ENCODE data around the gene BNIPL. TPM values are rescaled to one million over a fixed set of nuclear protein-coding genes. Genes with fewer than 3 reads are reported as not detected.

Gene BNIPL
- total RNA-seq, 1 experiment from 2014 or later: 1.2 TPM

DNA sequence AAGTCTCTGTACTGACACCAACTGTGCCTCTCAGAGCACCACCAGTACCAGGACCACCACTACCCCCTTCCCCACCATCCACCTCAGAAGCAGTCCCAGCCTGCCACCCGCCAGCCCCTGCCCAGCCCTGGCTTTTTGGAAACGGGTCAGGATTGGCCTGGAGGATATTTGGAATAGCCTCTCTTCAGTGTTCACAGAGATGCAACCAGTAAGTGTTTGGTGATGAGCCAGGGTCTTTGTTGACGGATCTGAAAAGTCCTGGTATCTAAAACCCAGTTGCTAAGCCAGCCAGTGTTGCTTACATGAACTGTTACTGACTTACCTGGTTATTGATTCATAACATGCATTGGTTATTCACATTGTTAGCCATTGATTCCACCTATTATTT is 12.3 kb downstream of the BNIPL start:
- no peak overlapping the region for H3K27ac ChIP-seq (ENCODE audit: insufficient read length, low read depth, low read length)
- no peaks in the 10 kb centered on the region for H3K9me3 Mint-ChIP-seq

More for the DNA sequence above, 12.3 kb downstream of the BNIPL start:
- H2BK120ac ChIP-seq (ENCODE audit: low read depth, low read length, poor library complexity, severe bottlenecking): no peak overlapping the region
- no peaks in the 10 kb centered on the region for H3K79me2 ChIP-seq (ENCODE audit: insufficient read depth, low read length)
- H3K4me3 Mint-ChIP-seq: peak overlapping the region; percentile 95 to 98
- H3K23me2 ChIP-seq (ENCODE audit: insufficient read length, low read depth, low read length, poor library complexity, severe bottlenecking): peaks cover 4% of the 10 kb centered on the region
- H3K27me3 ChIP-seq (ENCODE audit: insufficient read depth, low read length): no peaks in the 10 kb centered on the region
- no peak for DNase-seq
- H4K5ac ChIP-seq (ENCODE audit: insufficient read length, low read depth, low read length): no peak overlapping the region
- H4K91ac ChIP-seq (ENCODE audit: insufficient read length, low read depth, low read length): no peak overlapping the region
- H3K14ac ChIP-seq (ENCODE audit: insufficient read depth, low read length): no peak overlapping the region
- WGBS (ENCODE audit: extremely low coverage, insufficient read length, low lambda C conversion rate): no CpG with 5 or more reads among the region's 3 CpGs
- TF ChIP-seq, protein P1, sequence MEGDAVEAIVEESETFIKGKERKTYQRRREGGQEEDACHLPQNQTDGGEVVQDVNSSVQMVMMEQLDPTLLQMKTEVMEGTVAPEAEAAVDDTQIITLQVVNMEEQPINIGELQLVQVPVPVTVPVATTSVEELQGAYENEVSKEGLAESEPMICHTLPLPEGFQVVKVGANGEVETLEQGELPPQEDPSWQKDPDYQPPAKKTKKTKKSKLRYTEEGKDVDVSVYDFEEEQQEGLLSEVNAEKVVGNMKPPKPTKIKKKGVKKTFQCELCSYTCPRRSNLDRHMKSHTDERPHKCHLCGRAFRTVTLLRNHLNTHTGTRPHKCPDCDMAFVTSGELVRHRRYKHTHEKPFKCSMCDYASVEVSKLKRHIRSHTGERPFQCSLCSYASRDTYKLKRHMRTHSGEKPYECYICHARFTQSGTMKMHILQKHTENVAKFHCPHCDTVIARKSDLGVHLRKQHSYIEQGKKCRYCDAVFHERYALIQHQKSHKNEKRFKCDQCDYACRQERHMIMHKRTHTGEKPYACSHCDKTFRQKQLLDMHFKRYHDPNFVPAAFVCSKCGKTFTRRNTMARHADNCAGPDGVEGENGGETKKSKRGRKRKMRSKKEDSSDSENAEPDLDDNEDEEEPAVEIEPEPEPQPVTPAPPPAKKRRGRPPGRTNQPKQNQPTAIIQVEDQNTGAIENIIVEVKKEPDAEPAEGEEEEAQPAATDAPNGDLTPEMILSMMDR (conservative IDR thresholded peaks at IDR 0.05): no peak; the same call in 1 of the 3 replicates
- no peak overlapping the region for H2BK15ac ChIP-seq (ENCODE audit: low read depth, low read length)
- no peak overlapping the region for H4K8ac ChIP-seq (replicated peaks; ENCODE audit: insufficient read length, low read depth, low read length)
- no peaks in the 10 kb centered on the region for H4K20me1 ChIP-seq (ENCODE audit: control insufficient read depth, insufficient read depth, insufficient read length)
- no peak overlapping the region for H3T11ph ChIP-seq (ENCODE audit: low read length)
- no peaks in the 10 kb centered on the region for H3K9me3 ChIP-seq (ENCODE audit: control insufficient read depth, low read depth, low read length)
- H2BK20ac ChIP-seq (ENCODE audit: low read depth, low read length, poor library complexity, severe bottlenecking): no peak overlapping the region
- H3K56ac ChIP-seq (ENCODE audit: insufficient read length, low read depth, low read length): no peak overlapping the region
- H3K79me1 ChIP-seq (ENCODE audit: insufficient read depth, low read depth, low read length, poor library complexity, severe bottlenecking): no peaks in the 10 kb centered on the region
- 0 out of 7 replicates have a peak overlapping the region, but pooled peaks of 1 of the 3 experiments have one; percentile 96 for H3K27ac Mint-ChIP-seq
- H3K4ac ChIP-seq (ENCODE audit: low read depth, low read length): no peak overlapping the region
- H2BK5ac ChIP-seq (ENCODE audit: insufficient read length, low read length): no peak overlapping the region
- H3K4me2 ChIP-seq (ENCODE audit: insufficient read depth, insufficient read length, low read length): peak overlapping the region; percentile 60
- H3K4me1 ChIP-seq (ENCODE audit: insufficient read depth, low read length): no peaks in the 10 kb centered on the region; the same call in 1 of the 2 replicates
- no peaks in the 10 kb centered on the region for H3K27me3 Mint-ChIP-seq (ENCODE audit: low read depth)
- H3K23ac ChIP-seq (ENCODE audit: insufficient read length, low read depth, low read length): no peak overlapping the region
- peaks cover 3 to 26% (median 19%) of the 10 kb centered on the region in 3 experiments; a peak in 5 of 7 replicates for H3K36me3 Mint-ChIP-seq (ENCODE audit: insufficient read depth in 1 of 3, low read depth in 3 of 3)
- peaks cover 17 to 19% of the 10 kb centered on the region in 2 experiments for H3K4me1 Mint-ChIP-seq
- H2AK5ac ChIP-seq (ENCODE audit: insufficient read length, low read length): no peak overlapping the region
- H2AFZ ChIP-seq (ENCODE audit: low read length): no peak overlapping the region
- H2BK12ac ChIP-seq (ENCODE audit: insufficient read length, low read depth, low read length): no peak overlapping the region
- H3K9ac ChIP-seq (ENCODE audit: extremely low read depth, insufficient read length, low read length): no peak overlapping the region
- H3K18ac ChIP-seq (ENCODE audit: insufficient read length, low read depth, low read length): no peak overlapping the region

Data from H9 (cell line).